ENCODE results near the gene FLAD1.
A peak's percentile ranks its signal among the peaks of the same experiment; 100 is the strongest.

Gene FLAD1

GRCh38 chr1:154969860-154970452 is 13.2 kb upstream of the FLAD1 start:
- Histone ChIP-seq H2AFZ (ENCODE audit: insufficient read depth, low read length, poor library complexity) (peak overlapping the region; percentile 8), H3K4me1 (ENCODE audit: control insufficient read depth in 1 of 2, insufficient read depth in 2 of 2, low read length in 2 of 2) (peaks cover 39 to 47% of the 10 kb centered on the region in 2 experiments), H3K4me3 (ENCODE audit: low read depth, low read length) (peak overlapping the region; percentile 49), H3K9ac (ENCODE audit: low read length) (peak overlapping the region; percentile 76), H4K8ac (ENCODE audit: low read depth, low read length) (peak overlapping the region; percentile 73), H3K27me3 (ENCODE audit: insufficient read depth, low read length) (no peaks in the 10 kb centered on the region), H3K23ac (ENCODE audit: low read length) (no peak overlapping the region), H3K79me1 (ENCODE audit: low read length) (peaks cover 32% of the 10 kb centered on the region), H3K9me3 (ENCODE audit: insufficient read depth, low read depth, low read length) (peaks cover 2% of the 10 kb centered on the region), H2AK5ac (ENCODE audit: low read length) (peak overlapping the region; percentile 33), H4K12ac (ENCODE audit: low read depth, low read length) (peak overlapping the region; percentile 33), H3K27ac (ENCODE audit: low read depth, low read length) (peak overlapping the region; percentile 35), H4K91ac (ENCODE audit: low read depth, low read length) (peak overlapping the region; percentile 82), H3K18ac (ENCODE audit: low read length) (peak overlapping the region; percentile 85), H3K14ac (ENCODE audit: low read length) (peak overlapping the region; percentile 78), H2BK5ac (ENCODE audit: low read depth, low read length, poor library complexity) (peak overlapping the region; percentile 42), H3K4ac (ENCODE audit: low read depth, low read length) (peak overlapping the region; percentile 80), H2BK12ac (ENCODE audit: low read length) (peak overlapping the region; percentile 37), H3K79me2 (ENCODE audit: control insufficient read depth, insufficient read depth, low read length, poor library complexity) (peaks cover 24% of the 10 kb centered on the region), H3K36me3 (ENCODE audit: control insufficient read depth in 1 of 2, insufficient read depth in 2 of 2, low read length in 2 of 2) (peaks cover 35 to 38% of the 10 kb centered on the region in 2 experiments), H3K4me2 (ENCODE audit: low read length) (peak overlapping the region; percentile 79), H2BK120ac (ENCODE audit: insufficient read depth, low read length, poor library complexity) (peak overlapping the region; percentile 54)
- WGBS (ENCODE audit: extremely low coverage, insufficient coverage, insufficient read length) = no CpG with 5 or more reads among the region's 22 CpGs
- DNase-seq = no peak

GRCh38 chr1:154970631-154971340 is 12.4 kb upstream of the FLAD1 start, which contains the start of gene SHC1:
Gene SHC1 (minus strand): TSS chr1:154970747. CDS start chr1:154970526, 221 bp downstream.
- WGBS (ENCODE audit: extremely low coverage, insufficient coverage, insufficient read length) = no CpG with 5 or more reads among the region's 15 CpGs
- Histone ChIP-seq H3K79me2 (ENCODE audit: control insufficient read depth, insufficient read depth, low read length, poor library complexity) (peaks cover 28% of the 10 kb centered on the region), H3K23ac (ENCODE audit: low read length) (no peak within 1 kb of the TSS), H3K4me3 (ENCODE audit: low read depth, low read length) (peak within 1 kb of the TSS; percentile 49), H3K4me1 (ENCODE audit: control insufficient read depth in 1 of 2, insufficient read depth in 2 of 2, low read length in 2 of 2) (peaks cover 39 to 47% of the 10 kb centered on the region in 2 experiments), H3K27ac (ENCODE audit: low read depth, low read length) (peak within 1 kb of the TSS; percentile 100), H4K8ac (ENCODE audit: low read depth, low read length) (peak within 1 kb of the TSS; percentile 73), H3K27me3 (ENCODE audit: insufficient read depth, low read length) (no peaks in the 10 kb centered on the region), H3K9ac (ENCODE audit: low read length) (peak within 1 kb of the TSS; percentile 76), H3K36me3 (ENCODE audit: control insufficient read depth in 1 of 2, insufficient read depth in 2 of 2, low read length in 2 of 2) (peaks cover 28 to 32% of the 10 kb centered on the region in 2 experiments), H4K91ac (ENCODE audit: low read depth, low read length) (peak within 1 kb of the TSS; percentile 82), H2AK5ac (ENCODE audit: low read length) (peak within 1 kb of the TSS; percentile 33), H3K4ac (ENCODE audit: low read depth, low read length) (peak within 1 kb of the TSS; percentile 80), H2AFZ (ENCODE audit: insufficient read depth, low read length, poor library complexity) (peak within 1 kb of the TSS; percentile 8), H3K79me1 (ENCODE audit: low read length) (peaks cover 38% of the 10 kb centered on the region), H2BK12ac (ENCODE audit: low read length) (peak within 1 kb of the TSS; percentile 37), H2BK5ac (ENCODE audit: low read depth, low read length, poor library complexity) (peak within 1 kb of the TSS; percentile 83), H3K18ac (ENCODE audit: low read length) (peak within 1 kb of the TSS; percentile 85), H2BK120ac (ENCODE audit: insufficient read depth, low read length, poor library complexity) (peak within 1 kb of the TSS; percentile 54), H3K9me3 (ENCODE audit: insufficient read depth, low read depth, low read length) (peaks cover 2% of the 10 kb centered on the region), H3K4me2 (ENCODE audit: low read length) (peak within 1 kb of the TSS; percentile 79), H4K12ac (ENCODE audit: low read depth, low read length) (peak within 1 kb of the TSS; percentile 33), H3K14ac (ENCODE audit: low read length) (peak within 1 kb of the TSS; percentile 78)
- peak; percentile 60 to 64 for DNase-seq

GRCh38 chr1:154971341-154971998 is 11.7 kb upstream of the FLAD1 start:
- Histone ChIP-seq H2BK12ac (ENCODE audit: low read length) (peak overlapping the region; percentile 16), H3K27ac (ENCODE audit: low read depth, low read length) (peak overlapping the region; percentile 100), H4K91ac (ENCODE audit: low read depth, low read length) (peak overlapping the region; percentile 51), H2AFZ (ENCODE audit: insufficient read depth, low read length, poor library complexity) (peak overlapping the region; percentile 2), H2BK120ac (ENCODE audit: insufficient read depth, low read length, poor library complexity) (peak overlapping the region; percentile 24), H3K23ac (ENCODE audit: low read length) (no peak overlapping the region), H3K4me3 (ENCODE audit: low read depth, low read length) (no peak overlapping the region), H3K18ac (ENCODE audit: low read length) (peak overlapping the region; percentile 7), H4K8ac (ENCODE audit: low read depth, low read length) (peak overlapping the region; percentile 3), H3K79me1 (ENCODE audit: low read length) (peaks cover 38% of the 10 kb centered on the region), H2AK5ac (ENCODE audit: low read length) (peak overlapping the region; percentile 11), H3K4me2 (ENCODE audit: low read length) (peak overlapping the region; percentile 56), H3K79me2 (ENCODE audit: control insufficient read depth, insufficient read depth, low read length, poor library complexity) (peaks cover 31% of the 10 kb centered on the region), H4K12ac (ENCODE audit: low read depth, low read length) (peak overlapping the region; percentile 7), H2BK5ac (ENCODE audit: low read depth, low read length, poor library complexity) (peak overlapping the region; percentile 83), H3K4ac (ENCODE audit: low read depth, low read length) (peak overlapping the region; percentile 46), H3K36me3 (ENCODE audit: control insufficient read depth in 1 of 2, insufficient read depth in 2 of 2, low read length in 2 of 2) (peaks cover 21 to 26% of the 10 kb centered on the region in 2 experiments), H3K27me3 (ENCODE audit: insufficient read depth, low read length) (no peaks in the 10 kb centered on the region), H3K14ac (ENCODE audit: low read length) (peak overlapping the region; percentile 14), H3K9ac (ENCODE audit: low read length) (no peak overlapping the region), H3K4me1 (ENCODE audit: control insufficient read depth in 1 of 2, insufficient read depth in 2 of 2, low read length in 2 of 2) (peaks cover 39 to 47% of the 10 kb centered on the region in 2 experiments), H3K9me3 (ENCODE audit: insufficient read depth, low read depth, low read length) (peaks cover 2% of the 10 kb centered on the region)
- DNase-seq = peak; percentile 59 to 66
- WGBS (ENCODE audit: extremely low coverage, insufficient coverage, insufficient read length) = no CpG with 5 or more reads among the region's 10 CpGs

GRCh38 chr1:154972213-154972516 is 11.0 kb upstream of the FLAD1 start:
- no CpG with 5 or more reads among the region's 3 CpGs for WGBS (ENCODE audit: extremely low coverage, insufficient coverage, insufficient read length)

More at GRCh38 chr1:154972213-154972516, 11.0 kb upstream of the FLAD1 start:
- Histone ChIP-seq H3K79me2 (ENCODE audit: control insufficient read depth, insufficient read depth, low read length, poor library complexity) (peaks cover 31% of the 10 kb centered on the region), H2AFZ (ENCODE audit: insufficient read depth, low read length, poor library complexity) (no peak overlapping the region), H3K18ac (ENCODE audit: low read length) (peak overlapping the region; percentile 88), H3K27ac (ENCODE audit: low read depth, low read length) (peak overlapping the region; percentile 100), H3K23ac (ENCODE audit: low read length) (no peak overlapping the region), H2BK12ac (ENCODE audit: low read length) (peak overlapping the region; percentile 62), H3K14ac (ENCODE audit: low read length) (peak overlapping the region; percentile 89), H3K79me1 (ENCODE audit: low read length) (peaks cover 38% of the 10 kb centered on the region), H4K12ac (ENCODE audit: low read depth, low read length) (no peak overlapping the region), H3K4me2 (ENCODE audit: low read length) (peak overlapping the region; percentile 71), H3K4me3 (ENCODE audit: low read depth, low read length) (no peak overlapping the region), H3K9me3 (ENCODE audit: insufficient read depth, low read depth, low read length) (peaks cover 2% of the 10 kb centered on the region), H3K4ac (ENCODE audit: low read depth, low read length) (peak overlapping the region; percentile 64), H2BK120ac (ENCODE audit: insufficient read depth, low read length, poor library complexity) (peak overlapping the region; percentile 80), H2AK5ac (ENCODE audit: low read length) (peak overlapping the region; percentile 26), H4K8ac (ENCODE audit: low read depth, low read length) (peak overlapping the region; percentile 58), H3K9ac (ENCODE audit: low read length) (no peak overlapping the region), H3K36me3 (ENCODE audit: control insufficient read depth in 1 of 2, insufficient read depth in 2 of 2, low read length in 2 of 2) (peaks cover 14 to 20% of the 10 kb centered on the region in 2 experiments), H2BK5ac (ENCODE audit: low read depth, low read length, poor library complexity) (peak overlapping the region; percentile 92), H4K91ac (ENCODE audit: low read depth, low read length) (peak overlapping the region; percentile 87), H3K27me3 (ENCODE audit: insufficient read depth, low read length) (no peaks in the 10 kb centered on the region), H3K4me1 (ENCODE audit: control insufficient read depth in 1 of 2, insufficient read depth in 2 of 2, low read length in 2 of 2) (peaks cover 39 to 47% of the 10 kb centered on the region in 2 experiments)
- DNase-seq = peak in 1 of 2 donors; percentile 76

Data from trophoblast cell (in vitro differentiated cells and primary cell).